GM18873 (cell line): ENCODE measurements around the gene SERINC1.
"Not testable (repeated sequence)": the region's sequence is repeated elsewhere in the genome, so short reads cannot be mapped to it uniquely, and the experiment has no call there.

Source experiments
- ATAC-seq: cut with Tn5 transposase; IDR thresholded peaks from one replicate; pipeline ENCODE4 v1.9.1; 2021; ENCODE audit warnings: mild to moderate bottlenecking, moderate library complexity, moderate number of reproducible peaks; ENCODE audit not compliant: unreplicated experiment, low FRiP score

The SERINC1 gene

GRCh38 chr6:122471107-122472021, at the start of gene SERINC1:
SERINC1 (minus strand) TSS chr6:122471807; CDS start chr6:122471737, 70 bp downstream.
- peak; percentile 99 for ATAC-seq

GRCh38 chr6:122511193-122511924, 39.8 kb upstream of the SERINC1 start:
- ATAC-seq = no peak

DNA sequence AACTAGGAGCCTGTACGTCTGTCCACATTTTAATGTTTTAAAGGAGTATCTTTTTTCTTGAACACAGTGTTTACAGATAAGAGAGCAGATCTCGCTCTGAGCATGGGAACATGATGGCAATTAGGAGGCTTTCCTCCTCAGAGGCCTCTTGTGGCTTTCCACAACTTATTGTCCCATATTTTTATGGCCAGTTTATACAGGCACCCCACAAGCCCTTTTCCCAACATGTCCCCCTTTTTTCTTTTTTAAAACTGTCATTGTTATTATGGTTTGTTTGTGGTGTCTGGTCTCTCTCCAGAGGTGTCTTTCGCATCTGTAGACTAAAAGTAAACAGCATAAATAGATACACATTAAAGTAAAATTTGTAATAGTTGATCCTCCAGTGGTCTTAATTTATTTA, 33.6 kb upstream of the SERINC1 start:
- not testable (repeated sequence) for ATAC-seq

DNA sequence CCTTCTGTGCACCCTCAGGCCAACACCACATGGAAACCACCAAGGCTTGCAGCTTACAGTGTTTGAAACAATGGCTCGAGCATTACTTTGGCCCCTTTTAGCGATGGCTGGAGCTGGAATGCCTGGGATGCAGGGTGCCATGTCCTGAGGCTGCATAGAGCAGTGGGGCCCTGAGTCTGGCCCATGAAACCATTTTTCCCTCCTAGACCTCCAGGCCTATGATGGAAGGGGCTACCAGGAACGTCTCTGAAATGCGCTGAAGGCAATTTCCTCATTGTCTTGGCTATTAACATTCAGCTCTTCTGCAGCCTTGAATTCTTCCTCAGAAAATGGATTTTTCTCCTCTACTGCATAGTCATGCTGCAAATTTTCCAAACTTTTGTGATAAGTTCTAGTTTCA, 29.9 kb upstream of the SERINC1 start:
- ATAC-seq = no peak

- ATAC-seq = no peak
These were observed 24.0 kb upstream of the SERINC1 start for GRCh38 chr6:122495612-122496011.

GRCh38 chr6:122494665-122495272, 23.2 kb upstream of the SERINC1 start:
- no peak for ATAC-seq

- ATAC-seq = peak; percentile 96
These were observed 20.4 kb upstream of the SERINC1 start for GRCh38 chr6:122491919-122492555.

- no peak for ATAC-seq
These were observed 19.0 kb upstream of the SERINC1 start for GRCh38 chr6:122490607-122491006.

DNA sequence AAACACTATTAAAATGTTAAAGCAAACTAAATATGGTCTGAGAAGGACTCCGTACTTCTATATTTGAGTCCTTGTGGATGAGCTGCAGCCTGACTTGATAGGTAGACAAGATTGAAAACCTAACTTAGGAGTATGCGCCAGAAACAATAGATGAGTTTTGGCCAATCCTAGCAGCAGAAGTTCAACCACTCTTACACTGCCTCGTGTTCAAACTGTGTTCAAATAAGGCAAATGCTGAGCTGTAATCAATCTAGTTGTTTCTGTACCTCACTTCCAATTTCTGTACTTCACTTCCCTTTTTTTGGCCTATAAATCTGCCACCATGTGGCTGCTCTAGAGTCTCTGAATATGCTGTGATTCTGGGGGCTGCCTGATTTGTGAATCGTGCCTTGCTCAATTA, 13.2 kb upstream of the SERINC1 start:
- no peak for ATAC-seq

DNA sequence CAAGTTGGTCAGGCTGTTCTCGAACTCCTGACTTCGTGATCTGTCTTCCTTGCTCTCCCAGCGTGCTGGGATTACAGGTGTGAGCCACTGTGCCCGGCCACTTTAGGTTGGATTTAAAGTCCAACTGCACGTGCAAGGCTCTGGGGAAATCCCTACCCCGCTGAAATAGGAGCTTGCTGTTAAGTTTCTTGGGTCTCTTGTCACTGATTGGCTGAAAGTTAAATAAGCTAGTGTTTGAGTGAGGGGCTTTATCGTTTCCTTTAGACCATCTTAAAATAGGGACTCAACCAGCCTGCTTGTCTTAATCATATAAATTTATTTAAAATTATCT, 11.1 kb upstream of the SERINC1 start:
- no peak for ATAC-seq

DNA sequence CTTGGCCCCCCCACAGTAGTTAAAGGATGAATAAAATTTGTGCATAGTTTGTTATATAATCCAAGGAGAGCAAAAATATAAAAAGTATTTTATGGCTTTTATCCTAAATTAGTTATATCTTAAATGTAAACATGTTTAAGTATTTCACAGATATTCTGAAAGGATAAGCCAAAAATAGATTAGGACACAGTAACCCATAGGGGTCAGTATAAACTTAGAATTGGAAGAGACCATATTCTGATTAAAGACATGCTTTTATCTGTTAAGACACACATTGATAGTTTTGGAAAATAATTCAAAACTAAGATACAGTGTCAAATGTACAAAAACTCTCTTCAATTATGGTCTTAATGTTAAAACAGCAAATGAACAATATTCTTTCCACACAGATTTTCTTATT, 4.5 kb upstream of the SERINC1 start:
- no peak for ATAC-seq

DNA sequence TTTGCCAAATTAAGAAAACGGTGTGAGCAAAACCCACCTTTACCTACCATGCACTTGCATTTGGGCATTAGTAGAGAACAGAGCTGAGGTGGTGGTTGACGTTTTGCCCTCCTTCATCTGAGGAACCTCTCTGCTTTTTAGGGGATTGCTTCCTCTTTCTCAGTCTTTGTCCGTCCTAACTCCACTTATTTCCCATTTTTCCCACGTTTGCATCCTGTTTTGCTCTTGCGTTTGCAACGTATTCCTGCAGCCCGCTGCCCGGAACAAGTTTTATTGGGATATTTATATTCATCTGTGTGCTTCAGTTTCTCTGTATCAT, 374 bp upstream of the SERINC1 start:
- ATAC-seq = peak; percentile 41

DNA sequence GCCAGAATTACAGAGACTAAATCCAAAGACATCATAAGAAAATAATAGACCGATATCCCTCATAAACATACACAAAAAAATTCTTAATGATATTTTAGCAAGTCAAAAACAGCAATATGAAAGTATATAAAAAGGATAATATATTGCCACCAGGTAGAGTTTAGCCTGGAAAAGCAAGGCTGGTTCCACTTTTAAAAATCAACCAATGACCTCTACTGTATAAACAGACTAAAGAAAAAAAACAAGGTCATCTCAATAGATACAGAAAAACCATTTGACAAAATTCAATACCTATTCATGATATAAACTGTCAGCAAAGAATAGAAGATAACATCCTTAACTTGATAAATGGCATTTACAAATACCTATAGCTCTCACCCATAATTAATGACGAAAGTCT, 9.7 kb downstream of the SERINC1 start:
- no peak for ATAC-seq

DNA sequence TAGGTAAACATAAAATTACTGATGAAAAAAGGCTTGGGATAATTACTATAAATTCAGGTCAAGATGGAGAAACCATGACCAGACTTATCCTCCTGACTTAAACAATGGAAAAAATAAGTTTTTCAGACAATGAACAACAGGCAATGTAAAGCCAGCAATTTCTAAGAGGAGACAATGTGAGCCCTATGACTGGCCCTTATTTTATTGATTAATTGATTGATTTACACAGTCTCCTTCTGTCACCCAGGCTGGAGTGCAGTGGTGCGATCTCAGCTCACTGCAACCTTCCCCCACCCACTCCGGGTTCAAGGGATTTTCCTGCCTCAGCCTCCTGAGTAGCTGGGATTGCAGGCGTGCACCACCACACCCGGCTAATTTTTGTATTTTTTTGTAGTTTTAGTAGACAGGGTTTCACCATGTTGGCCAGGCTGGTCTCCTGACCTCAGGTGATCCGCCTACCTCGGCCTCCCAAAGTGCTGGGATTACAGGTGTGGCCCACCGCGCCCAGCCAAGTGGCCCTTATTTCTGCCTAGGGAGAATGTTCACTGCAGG, 11.7 kb downstream of the SERINC1 start:
- not testable (repeated sequence) for ATAC-seq

GRCh38 chr6:122459240-122459639, 12.4 kb downstream of the SERINC1 start:
- no peak for ATAC-seq

DNA sequence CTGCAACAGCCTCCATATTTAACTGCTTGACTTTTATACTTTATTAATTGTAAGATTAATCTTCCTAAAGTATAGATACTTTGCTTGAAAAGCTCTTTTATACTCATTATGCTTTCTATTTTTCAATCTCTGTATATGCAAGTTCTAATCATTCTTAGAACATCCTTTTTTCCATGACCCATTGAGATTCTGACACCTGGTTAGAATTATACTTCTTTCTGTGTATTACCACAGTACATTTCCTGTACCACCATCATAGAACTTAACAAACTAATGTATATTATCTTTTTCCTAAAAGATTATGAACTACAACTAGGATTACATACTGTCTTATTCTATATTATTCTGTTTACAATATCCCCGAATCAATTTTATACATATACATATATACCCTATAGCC, 13.5 kb downstream of the SERINC1 start:
- no peak for ATAC-seq

GRCh38 chr6:122455116-122455515, 16.5 kb downstream of the SERINC1 start:
- ATAC-seq = not testable (repeated sequence)

- ATAC-seq = no peak
These were observed 16.9 kb downstream of the SERINC1 start for GRCh38 chr6:122454673-122455072.

DNA sequence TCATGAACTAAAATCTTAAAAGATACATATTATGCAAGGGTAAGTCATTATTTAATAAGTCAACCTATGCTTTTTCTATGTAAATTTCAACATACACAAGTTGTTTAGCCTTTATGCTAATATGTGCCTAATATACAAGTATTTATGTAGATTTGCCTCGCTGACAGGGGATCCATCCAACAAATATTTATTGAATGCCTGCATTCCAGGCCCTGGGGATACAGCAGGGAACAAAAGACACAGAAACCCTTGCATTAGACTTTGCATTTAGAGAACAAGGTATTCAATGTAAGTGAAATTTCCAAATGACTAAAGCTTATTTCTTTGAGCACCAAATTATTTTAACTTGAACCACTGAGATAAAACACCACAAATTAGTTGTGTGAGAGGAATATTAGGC, 19.1 kb downstream of the SERINC1 start:
- no peak for ATAC-seq

DNA sequence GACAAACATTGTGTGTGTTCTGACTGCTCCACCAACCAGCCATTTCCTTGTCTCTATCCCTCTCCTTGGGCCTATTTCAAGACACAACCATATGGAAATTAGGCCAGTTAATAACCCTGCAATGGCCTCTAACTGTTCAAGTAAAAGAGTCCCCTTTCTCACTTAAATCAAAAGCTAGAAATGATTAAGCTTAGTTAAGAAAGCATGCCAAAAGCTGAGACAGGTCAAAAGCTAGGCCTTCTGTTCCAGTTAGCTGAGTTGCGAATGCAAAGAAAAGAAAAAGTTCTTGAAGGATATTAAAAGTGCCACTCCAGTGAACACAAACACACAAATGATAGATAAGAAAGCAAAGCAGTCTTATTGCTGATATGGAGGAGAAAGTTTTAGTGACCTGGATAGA, 22.5 kb downstream of the SERINC1 start:
- no peak for ATAC-seq

DNA sequence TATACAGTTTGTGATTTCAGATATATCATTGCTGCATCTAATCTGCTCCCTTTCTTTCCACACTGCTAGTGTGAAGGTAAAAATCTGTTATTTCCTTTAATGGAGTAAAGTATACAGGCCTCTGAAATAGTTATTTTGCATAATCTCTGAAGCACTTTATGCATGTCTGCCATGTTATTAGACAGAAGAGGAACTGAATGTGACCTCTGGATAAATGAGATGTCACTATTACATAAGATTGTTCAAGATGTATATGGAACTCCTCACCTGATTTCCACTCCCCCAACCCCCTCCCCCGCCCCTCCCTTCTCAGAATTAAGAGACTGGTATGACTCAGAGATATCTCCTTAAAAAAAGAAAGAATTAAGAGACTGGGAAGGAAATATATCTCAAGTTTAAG, 26.3 kb downstream of the SERINC1 start:
- no peak for ATAC-seq
